NCI-H2196 treated with DMSO at 0.1 percent for 48 hours (cell line): ENCODE data around the gene SLC16A3.

Source experiments
- DNase-seq: peaks from one replicate; lab custom pipeline; 2025; ENCODE audit not compliant: unreplicated experiment; lab: John Stamatoyannopoulos, UW

Gene SLC16A3

DNA sequence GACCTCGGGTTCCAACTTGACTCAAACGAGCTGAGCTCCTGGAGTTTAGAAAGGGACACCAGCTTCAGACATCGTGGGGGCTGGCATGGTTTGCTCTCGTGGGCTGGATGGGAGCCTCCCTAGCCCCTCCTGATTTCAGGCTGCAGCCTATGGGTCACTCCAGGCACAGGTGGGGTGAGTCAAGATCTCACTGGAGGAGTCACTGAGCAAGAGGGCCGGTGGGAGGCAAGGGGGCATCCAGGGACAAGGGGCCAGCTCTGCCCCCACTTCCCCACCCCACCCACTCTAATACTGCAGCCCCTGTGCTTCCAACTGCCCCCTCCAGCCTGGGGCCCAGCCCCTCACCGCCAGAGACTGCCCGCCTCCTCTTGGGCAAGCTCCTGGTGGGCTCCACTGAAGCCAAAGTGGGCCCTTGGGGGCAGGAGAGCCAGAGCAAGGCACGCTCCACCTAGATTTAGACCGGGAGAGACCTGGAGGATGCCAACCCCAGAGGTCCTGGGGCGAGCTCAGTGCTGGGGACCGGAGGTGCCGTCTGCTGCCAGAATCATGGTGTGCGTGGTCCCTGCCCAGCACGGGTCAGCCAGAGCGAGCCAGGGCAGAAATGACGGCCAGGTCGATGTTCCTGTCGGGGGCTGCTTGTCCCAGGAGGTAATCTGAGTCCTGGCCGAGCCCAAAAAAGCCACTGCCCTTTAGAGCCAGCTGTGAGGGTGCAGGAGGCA is 6.4 kb downstream of the SLC16A3 start:
- no peak for DNase-seq

DNA sequence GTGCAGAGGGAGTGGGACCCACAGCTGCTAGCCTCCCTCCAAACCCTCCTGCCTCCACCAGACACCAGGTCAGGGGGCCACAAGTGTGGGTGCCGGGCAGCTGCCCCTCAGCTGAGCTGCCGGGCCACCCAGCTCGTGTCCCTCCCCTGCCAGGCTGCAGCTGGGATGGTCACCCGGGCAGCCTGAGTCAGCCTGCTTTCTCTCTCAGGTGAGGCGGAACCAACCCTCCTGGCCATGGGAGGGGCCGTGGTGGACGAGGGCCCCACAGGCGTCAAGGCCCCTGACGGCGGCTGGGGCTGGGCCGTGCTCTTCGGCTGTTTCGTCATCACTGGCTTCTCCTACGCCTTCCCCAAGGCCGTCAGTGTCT is 6.9 kb downstream of the SLC16A3 start:
- DNase-seq: no peak

- peak; percentile 91 for DNase-seq
Measured at GRCh38 chr17:82236142-82236971, 7.5 kb downstream of the SLC16A3 start.

GRCh38 chr17:82237083-82237745 is 8.4 kb downstream of the SLC16A3 start:
- DNase-seq: no peak

DNA sequence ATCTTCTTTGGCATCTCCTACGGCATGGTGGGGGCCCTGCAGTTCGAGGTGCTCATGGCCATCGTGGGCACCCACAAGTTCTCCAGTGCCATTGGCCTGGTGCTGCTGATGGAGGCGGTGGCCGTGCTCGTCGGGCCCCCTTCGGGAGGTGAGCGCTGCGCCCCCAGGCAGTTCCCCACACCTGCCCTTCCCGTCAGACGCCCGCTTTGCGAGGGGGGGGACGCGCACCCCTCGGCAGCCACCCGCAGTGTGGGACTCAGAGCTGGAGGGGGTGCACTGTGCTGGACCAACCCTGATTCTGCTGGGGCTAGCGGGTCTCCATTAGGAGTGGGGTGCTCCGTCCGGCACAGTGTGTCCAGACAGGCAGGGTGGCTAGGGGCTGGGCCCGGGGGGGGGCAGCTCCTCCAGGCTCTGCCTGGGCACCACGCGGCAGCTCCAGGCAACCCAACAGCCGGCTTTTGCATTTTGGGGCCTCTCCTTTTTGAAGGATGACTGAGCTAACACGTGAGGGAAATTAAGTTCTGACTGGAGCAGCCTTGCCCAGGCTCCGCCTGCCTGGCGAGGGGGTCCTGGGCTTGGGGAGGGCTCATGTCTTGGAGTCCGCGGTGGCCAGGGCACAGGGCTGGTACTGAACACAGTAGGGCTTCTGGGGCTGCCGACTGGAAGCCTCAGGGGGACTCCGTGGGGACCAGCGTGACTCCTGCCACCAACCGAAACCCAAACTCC is 9.1 kb downstream of the SLC16A3 start:
- no peak for DNase-seq

DNA sequence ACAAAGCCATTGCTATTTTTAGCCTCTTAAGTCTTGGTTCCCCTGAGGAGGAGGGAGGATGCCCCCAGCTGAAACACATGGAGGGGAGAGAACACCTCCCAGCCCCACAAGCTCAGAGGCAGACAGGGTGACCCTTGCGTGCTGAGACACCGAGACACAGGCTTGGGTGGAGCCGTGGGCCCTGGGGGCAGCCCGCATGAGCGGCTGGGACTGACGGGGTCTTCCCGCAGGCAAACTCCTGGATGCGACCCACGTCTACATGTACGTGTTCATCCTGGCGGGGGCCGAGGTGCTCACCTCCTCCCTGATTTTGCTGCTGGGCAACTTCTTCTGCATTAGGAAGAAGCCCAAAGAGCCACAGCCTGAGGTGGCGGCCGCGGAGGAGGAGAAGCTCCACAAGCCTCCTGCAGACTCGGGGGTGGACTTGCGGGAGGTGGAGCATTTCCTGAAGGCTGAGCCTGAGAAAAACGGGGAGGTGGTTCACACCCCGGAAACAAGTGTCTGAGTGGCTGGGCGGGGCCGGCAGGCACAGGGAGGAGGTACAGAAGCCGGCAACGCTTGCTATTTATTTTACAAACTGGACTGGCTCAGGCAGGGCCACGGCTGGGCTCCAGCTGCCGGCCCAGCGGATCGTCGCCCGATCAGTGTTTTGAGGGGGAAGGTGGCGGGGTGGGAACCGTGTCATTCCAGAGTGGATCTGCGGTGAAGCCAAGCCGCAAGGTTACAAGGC is 9.8 kb downstream of the SLC16A3 start:
- peak; percentile 75 for DNase-seq

DNA sequence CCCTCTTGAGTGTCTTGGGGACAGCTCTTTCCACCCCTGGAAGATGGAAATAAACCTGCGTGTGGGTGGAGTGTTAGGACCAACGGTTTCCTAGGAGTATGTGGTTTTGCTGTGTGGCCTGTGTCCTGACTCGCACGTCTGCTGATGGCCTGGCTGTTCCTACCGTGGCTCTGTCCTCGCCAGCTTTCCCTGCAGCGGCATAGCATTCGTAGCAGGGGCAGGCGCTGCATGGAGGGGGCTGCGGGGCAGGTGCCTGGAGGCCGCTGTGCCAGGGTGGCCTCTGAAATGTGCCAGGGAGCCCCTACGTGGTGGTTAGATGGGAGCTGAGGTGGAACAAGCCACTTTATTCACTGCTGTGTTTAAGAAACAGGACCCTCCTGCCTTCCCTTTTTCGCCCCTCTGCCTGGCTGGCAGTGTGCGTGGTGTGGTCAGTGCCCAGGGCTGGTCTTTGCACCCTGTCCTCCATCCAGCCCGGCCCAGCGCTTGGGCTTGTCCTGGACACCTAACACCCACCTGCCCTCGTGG is 10.6 kb downstream of the SLC16A3 start:
- DNase-seq: no peak

- no peak for DNase-seq
Measured at GRCh38 chr17:82239926-82240505, 11.2 kb downstream of the SLC16A3 start.

- no peak for DNase-seq
Measured at GRCh38 chr17:82240506-82241182, 11.8 kb downstream of the SLC16A3 start.

- DNase-seq: no peak
Measured at GRCh38 chr17:82241183-82241925, 12.5 kb downstream of the SLC16A3 start.

- DNase-seq: no peak
Measured at GRCh38 chr17:82241926-82242697, 13.3 kb downstream of the SLC16A3 start.

GRCh38 chr17:82242698-82242976 is 13.8 kb downstream of the SLC16A3 start:
- DNase-seq: no peak

- DNase-seq: peak; percentile 43
Measured at GRCh38 chr17:82242977-82243647, 14.3 kb downstream of the SLC16A3 start.

DNA sequence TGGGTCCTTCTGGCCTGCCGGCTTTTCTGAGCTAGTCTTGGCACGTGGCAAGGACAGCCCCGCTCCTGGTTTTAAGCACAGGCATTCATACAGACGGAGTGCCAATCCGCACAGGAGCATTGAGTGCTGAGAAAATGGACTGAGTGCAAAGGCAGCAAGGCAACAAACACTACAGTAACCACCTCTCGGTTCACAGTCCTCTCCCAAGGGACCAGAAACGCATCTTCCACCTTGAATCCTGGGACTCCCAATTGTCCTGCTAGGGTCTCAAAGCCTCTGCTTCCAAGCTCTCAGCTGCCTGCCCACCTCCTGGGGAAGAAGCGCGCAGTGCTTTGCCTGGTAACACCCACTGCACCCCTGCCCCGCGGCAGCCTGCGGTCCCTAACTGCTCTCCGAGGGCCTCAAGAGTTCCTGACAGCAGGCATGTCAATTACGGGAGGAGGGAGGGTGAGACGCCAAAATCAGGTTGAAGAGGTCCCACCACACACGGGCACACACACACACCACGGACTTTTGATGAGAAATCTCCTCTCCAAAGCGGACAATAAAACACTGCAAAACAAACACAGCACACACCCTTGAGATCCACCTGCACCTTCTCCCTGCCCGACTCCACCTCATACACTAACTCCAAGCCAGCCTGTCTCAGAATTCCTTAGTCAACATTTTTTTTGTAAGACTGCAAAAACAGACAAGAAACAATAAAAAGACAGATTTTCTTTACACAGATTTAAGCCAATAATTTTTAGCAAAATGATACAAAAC is 15.0 kb downstream of the SLC16A3 start:
- DNase-seq: no peak

GRCh38 chr17:82244413-82245133 is 15.7 kb downstream of the SLC16A3 start:
- no peak for DNase-seq
